MM.1S (cell line): ENCODE data around the gene ADGRD1.

Experiments used
- DNase-seq: peaks from one replicate; pipeline ENCODE4 v3.0.0-alpha.2; 2015
- H2AFZ ChIP-seq: fragments of 300-600 bp; sonication (generic); 2 replicates; pipeline ENCODE4 v1.6.0; 2016; ENCODE audit warnings: antibody characterized with exemption, low read length
- H3F3A ChIP-seq: fragments of 300-600 bp; sonication (generic); 2 replicates; pipeline ENCODE4 v1.6.1; 2016; ENCODE audit warnings: mild to moderate bottlenecking, antibody characterized with exemption, low read length, moderate library complexity, mixed read lengths; ENCODE audit not compliant: insufficient read depth
- H3K27ac ChIP-seq: fragments of 300-600 bp; sonication (generic); 2 replicates; pipeline ENCODE4 v1.5.1; 2016; ENCODE audit warnings: mild to moderate bottlenecking, low read length
- H3K27me3 ChIP-seq: fragments of 300-600 bp; sonication (generic); replicated peaks from 2 replicates; pipeline ENCODE4 v1.6.0; 2016; ENCODE audit warnings: low read length; ENCODE audit not compliant: insufficient read depth
- H3K36me3 ChIP-seq: fragments of 300-600 bp; sonication (generic); replicated peaks from 2 replicates; pipeline ENCODE4 v1.6.1; 2016; ENCODE audit warnings: mild to moderate bottlenecking, low read length, mixed read lengths; ENCODE audit not compliant: insufficient read depth
- H3K4me1 ChIP-seq: fragments of 300-600 bp; sonication (generic); 2 replicates; pipeline ENCODE4 v1.6.1; 2016; ENCODE audit warnings: low read length, mixed read lengths
- H3K4me2 ChIP-seq: fragments of 300-600 bp; sonication (generic); 2 replicates; pipeline ENCODE4 v1.6.0; 2016; ENCODE audit warnings: low read depth, low read length
- H3K4me3 ChIP-seq: fragments of 300-600 bp; sonication (generic); 2 replicates; pipeline ENCODE4 v1.5.1; 2016; ENCODE audit warnings: low read length, mixed read lengths
- H3K79me2 ChIP-seq: fragments of 300-600 bp; sonication (generic); 2 replicates; pipeline ENCODE4 v1.6.1; 2016; ENCODE audit warnings: mixed run types, low read length, mixed read lengths
- H3K9ac ChIP-seq: fragments of 300-600 bp; sonication (generic); 2 replicates; pipeline ENCODE4 v1.6.1; 2016; ENCODE audit warnings: low read length, mixed read lengths
- H3K9me2 ChIP-seq: fragments of 300-600 bp; sonication (generic); replicated peaks from 2 replicates; pipeline ENCODE4 v1.6.1; 2016; ENCODE audit warnings: mild to moderate bottlenecking, low read length, mixed read lengths; ENCODE audit not compliant: insufficient read depth
- H3K9me3 ChIP-seq: fragments of 300-600 bp; sonication (generic); replicated peaks from 2 replicates; pipeline ENCODE4 v1.6.1; 2016; ENCODE audit warnings: mild to moderate bottlenecking, low read length, mixed read lengths; ENCODE audit not compliant: insufficient read depth
- H4K20me1 ChIP-seq: fragments of 300-600 bp; sonication (generic); 2 replicates; pipeline ENCODE4 v1.6.1; 2016; ENCODE audit warnings: mild to moderate bottlenecking, low read length, moderate library complexity, mixed read lengths; ENCODE audit not compliant: insufficient read depth
- EZH2 ChIP-seq: fragments of 300-600 bp; sonication (generic); optimal IDR thresholded peaks from 2 replicates; pipeline ENCODE3; 2017; ENCODE audit warnings: low read depth, mild to moderate bottlenecking, antibody characterized with exemption, low read length, mixed read lengths
- EZH2phosphoT487 ChIP-seq: fragments of 300-600 bp; sonication (generic); IDR thresholded peaks from 2 replicates; pipeline ENCODE4 v1.6.1; 2018; ENCODE audit warnings: antibody characterized with exemption, low read length
- TF ChIP-seq, protein P1 (sequence below): fragments of 300-600 bp; sonication (generic); IDR thresholded peaks from 2 replicates; pipeline ENCODE4 v1.5.1; 2016; ENCODE audit warnings: antibody characterized with exemption, low read length, mixed read lengths

ADGRD1 gene

GRCh38 chr12:131121705-131122405 is 168.1 kb downstream of the ADGRD1 start:
- Histone ChIP-seq H4K20me1 (no peaks in the 10 kb centered on the region), H3K9me2 (no peaks in the 10 kb centered on the region), H3K79me2 (no peaks in the 10 kb centered on the region), H3K4me1 (no peaks in the 10 kb centered on the region), H3K4me3 (no peak overlapping the region), H3K9ac (no peak overlapping the region), H3K4me2 (no peak overlapping the region), H3K36me3 (no peaks in the 10 kb centered on the region), H3K9me3 (no peaks in the 10 kb centered on the region), H3K27me3 (no peaks in the 10 kb centered on the region), H3K27ac (no peak overlapping the region), H2AFZ (no peak overlapping the region), H3F3A (no peaks in the 10 kb centered on the region)
- DNase-seq, result no peak
- TF ChIP-seq, protein P1, sequence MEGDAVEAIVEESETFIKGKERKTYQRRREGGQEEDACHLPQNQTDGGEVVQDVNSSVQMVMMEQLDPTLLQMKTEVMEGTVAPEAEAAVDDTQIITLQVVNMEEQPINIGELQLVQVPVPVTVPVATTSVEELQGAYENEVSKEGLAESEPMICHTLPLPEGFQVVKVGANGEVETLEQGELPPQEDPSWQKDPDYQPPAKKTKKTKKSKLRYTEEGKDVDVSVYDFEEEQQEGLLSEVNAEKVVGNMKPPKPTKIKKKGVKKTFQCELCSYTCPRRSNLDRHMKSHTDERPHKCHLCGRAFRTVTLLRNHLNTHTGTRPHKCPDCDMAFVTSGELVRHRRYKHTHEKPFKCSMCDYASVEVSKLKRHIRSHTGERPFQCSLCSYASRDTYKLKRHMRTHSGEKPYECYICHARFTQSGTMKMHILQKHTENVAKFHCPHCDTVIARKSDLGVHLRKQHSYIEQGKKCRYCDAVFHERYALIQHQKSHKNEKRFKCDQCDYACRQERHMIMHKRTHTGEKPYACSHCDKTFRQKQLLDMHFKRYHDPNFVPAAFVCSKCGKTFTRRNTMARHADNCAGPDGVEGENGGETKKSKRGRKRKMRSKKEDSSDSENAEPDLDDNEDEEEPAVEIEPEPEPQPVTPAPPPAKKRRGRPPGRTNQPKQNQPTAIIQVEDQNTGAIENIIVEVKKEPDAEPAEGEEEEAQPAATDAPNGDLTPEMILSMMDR, result no peak
- TF ChIP-seq EZH2, result no peak
- no peak for TF ChIP-seq EZH2phosphoT487

- no peak overlapping the region for H3K27ac ChIP-seq
- H3K79me2 ChIP-seq, result no peaks in the 10 kb centered on the region
- TF ChIP-seq EZH2 (no peak), EZH2phosphoT487 (no peak)
- TF ChIP-seq, protein P1, result no peak
- no peaks in the 10 kb centered on the region for H3K36me3 ChIP-seq
- no peak overlapping the region for H2AFZ ChIP-seq
- no peak overlapping the region for H3K9ac ChIP-seq
- H4K20me1 ChIP-seq, result no peaks in the 10 kb centered on the region
- no peak overlapping the region for H3K4me3 ChIP-seq
- no peak for DNase-seq
- no peaks in the 10 kb centered on the region for H3K9me2 ChIP-seq
- H3F3A ChIP-seq, result no peaks in the 10 kb centered on the region
- H3K4me2 ChIP-seq, result no peak overlapping the region
- no peaks in the 10 kb centered on the region for H3K9me3 ChIP-seq
- no peaks in the 10 kb centered on the region for H3K27me3 ChIP-seq
- no peaks in the 10 kb centered on the region for H3K4me1 ChIP-seq
Measured at GRCh38 chr12:131122631-131123030, 168.9 kb downstream of the ADGRD1 start.

- Histone ChIP-seq H3K36me3 (no peaks in the 10 kb centered on the region), H3F3A (no peaks in the 10 kb centered on the region), H4K20me1 (no peaks in the 10 kb centered on the region), H3K4me2 (no peak overlapping the region), H3K27me3 (no peaks in the 10 kb centered on the region), H3K79me2 (no peaks in the 10 kb centered on the region), H3K9ac (no peak overlapping the region), H3K9me3 (no peaks in the 10 kb centered on the region), H3K9me2 (no peaks in the 10 kb centered on the region), H3K27ac (no peak overlapping the region), H3K4me3 (no peak overlapping the region), H3K4me1 (no peaks in the 10 kb centered on the region), H2AFZ (no peak overlapping the region)
- TF ChIP-seq EZH2phosphoT487 (no peak), EZH2 (no peak)
- TF ChIP-seq, protein P1, result no peak
- DNase-seq, result no peak
Measured at GRCh38 chr12:131123817-131124216, 170.1 kb downstream of the ADGRD1 start.
